NOMO-1 (cell line): ENCODE results near the gene SORT1.
"Not testable (repeated sequence)": the region's sequence is repeated elsewhere in the genome, so short reads cannot be mapped to it uniquely, and the experiment has no call there.

Source experiments
- DNase-seq, 2 experiments: peaks; one replicate each; lab custom pipeline; 2025; ENCODE audit not compliant: unreplicated experiment in 2 of 2; lab: John Stamatoyannopoulos, UW

Gene SORT1

DNA sequence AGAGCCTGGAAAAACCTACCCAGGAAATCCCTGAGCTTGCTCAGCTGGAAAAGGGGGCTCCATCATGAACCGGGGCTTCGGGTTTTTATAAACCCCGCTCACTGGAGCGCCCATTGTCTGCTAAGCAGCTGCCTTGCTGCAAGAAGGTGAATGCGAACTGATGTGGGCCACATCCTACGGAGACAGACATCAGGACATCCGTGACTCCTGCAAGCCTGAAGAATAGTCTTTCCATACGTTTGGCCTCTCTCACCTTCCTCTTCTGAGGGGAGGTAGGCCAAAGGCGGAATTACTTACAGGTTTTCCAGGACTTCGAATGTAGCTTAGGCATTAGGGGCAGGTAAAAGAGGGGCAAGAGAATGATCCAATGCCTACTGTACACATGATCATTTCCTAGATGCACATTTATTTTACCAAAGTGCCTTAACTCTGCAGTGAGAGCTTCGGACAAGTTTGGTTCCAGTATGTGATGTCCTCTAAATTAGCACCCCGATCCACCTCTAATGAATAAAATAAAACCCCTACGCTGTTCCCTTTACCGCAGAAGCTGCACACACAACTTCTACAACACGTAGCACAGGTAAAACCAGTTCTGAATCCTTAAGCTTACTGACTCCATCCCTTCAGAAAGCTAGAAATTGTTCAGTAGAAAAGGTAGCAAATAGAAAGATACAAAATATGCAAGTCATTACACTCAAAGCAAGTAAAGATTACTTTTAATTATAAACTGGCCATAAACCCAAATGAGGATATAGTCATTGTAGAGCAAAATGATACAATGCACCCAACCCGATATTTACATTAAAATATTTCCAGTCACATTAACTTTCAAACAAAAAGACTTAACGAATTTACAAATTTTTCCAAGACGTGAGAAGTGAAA is 866 bp upstream of the SORT1 start:
- DNase-seq, result no peak

DNA sequence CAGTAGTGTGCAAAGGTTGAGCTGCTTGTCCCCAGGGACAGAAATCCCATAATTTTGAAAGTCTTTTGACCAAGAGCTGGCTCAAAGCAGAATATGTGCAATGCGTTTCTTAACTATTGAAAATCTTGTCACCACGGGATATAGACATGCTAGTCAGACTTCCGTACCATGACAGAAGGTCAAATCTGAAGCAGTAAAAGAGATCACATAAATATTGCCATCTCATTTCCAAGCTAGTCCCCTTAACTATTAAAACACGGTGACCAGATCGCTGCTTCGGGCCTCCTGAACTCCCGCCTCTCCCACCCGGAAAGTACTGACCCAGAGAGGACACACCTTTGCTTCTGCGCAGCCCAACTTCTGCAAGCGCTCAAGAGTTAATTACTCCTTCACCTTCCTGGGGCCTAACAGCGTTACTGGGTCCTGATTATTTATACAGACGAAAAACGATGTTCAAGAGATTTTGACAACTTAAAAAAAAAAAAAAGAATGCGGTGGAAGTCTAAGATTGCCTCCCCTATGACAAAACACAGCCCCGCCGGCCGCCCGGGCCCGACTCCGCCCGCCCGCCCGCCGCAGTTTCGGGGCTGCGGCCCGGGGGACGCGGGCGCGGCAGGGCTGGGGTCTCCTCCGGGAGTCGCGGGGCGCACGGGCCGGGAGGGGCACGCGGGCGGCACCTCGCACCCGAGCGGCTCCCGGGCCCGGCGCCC is 692 bp downstream of the SORT1 start:
- DNase-seq, result peak in 1 of 2 experiments; percentile 50

DNA sequence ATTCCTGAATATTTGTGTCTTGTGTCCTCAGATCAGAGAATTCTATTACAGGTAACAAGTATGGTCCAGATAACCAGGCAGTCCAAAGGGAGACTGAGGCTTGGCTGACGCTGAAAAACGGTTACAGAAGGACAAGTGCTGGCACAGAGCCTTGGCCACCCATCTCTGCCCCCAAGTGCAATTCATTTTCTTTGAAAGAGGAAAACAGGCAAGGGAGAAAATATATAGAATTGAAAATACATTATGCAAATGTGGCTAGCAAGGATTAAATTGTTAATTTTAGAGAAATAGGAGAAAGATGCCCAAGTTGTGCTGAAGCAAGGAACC is 1.2 kb downstream of the SORT1 start:
- no peak for DNase-seq

DNA sequence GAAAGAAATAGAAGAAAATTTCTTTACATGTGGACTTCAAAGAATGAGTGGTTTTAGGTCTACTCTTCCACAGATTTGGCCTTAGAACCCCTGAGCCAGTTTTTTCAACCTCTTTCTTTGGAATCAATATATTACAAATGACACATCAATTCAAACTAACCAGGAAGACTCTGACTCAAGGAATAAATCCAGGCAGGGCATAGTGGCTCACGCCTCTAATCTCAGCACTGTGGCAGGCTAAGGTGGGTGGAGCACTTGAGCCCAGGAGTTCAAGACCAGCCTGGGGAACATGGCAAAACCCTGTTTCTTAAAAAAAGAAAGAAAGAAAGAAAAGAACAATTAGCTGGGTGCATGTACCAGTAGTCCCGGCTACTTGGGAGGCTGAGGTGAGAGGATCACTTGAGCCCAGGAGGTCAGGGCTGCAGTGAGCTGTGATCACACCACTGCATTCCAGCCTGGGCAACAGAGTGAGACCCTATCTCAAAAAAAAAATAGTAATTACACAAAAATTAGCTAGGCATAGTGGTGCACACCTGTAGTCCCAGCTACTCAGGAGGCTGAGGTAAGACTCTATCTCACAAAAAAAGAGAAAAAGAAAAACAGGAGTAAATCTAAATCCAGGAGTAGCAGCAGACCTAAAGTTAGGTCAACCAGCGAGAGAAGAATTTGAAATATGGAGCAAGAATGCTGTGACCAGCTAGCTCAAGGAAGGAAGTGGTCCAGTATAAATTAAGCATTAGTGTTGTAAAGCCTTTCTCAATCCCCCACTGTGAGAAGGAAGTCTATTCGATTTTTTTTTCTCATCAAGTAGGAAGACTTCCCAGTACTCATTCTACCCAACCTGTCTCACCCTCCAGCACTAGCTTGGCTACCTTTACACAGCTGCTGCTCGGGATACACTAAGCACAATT is 1.9 kb downstream of the SORT1 start:
- DNase-seq, result peak; percentile 59 to 97

DNA sequence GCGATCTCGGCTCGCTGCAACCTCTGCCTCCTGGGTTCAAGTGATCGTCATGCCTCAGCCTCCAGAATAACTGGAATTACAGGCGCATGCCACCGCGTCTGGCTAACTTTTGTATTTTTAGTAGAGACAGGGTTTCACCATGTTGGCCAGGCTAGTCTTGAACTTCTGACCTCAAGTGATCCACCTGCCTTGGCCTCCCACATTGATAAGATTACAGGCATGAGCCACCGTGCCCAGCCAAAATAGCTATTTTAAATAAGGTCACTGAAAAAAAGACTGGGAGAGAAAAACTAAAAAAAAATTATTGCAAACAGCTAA is 2.5 kb downstream of the SORT1 start:
- not testable (repeated sequence) for DNase-seq

DNA sequence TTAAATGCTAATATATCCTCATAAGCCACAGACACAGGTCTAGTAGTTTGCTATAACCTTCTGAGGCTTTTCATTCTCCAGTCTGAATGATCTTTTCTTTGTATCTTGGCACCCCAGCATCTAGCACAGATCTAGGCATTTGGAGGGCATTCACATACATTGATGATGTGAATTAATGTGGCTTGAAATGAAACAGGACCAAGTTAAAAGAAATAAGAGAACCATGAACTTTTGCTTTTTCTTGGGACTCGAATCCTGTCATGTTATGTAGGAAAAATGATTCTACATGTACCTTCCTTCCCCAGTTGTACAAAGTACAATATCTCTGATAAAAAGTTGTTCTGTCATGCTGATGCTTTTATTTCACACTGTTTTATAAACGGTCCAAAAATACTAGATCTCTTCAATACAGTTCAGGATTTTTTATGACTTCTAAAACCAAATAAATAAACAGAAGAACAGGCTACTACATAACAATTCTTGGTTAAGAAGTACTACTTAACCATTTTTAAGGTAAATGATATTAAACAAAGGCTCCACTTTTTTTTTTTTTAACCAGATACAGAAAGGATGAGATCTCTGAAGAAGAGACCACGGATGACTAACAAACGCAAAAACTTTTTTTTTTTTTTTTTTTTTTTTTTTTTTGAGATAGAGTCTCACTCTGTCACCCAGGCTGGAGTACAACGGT is 3.0 kb downstream of the SORT1 start:
- DNase-seq, result no peak

DNA sequence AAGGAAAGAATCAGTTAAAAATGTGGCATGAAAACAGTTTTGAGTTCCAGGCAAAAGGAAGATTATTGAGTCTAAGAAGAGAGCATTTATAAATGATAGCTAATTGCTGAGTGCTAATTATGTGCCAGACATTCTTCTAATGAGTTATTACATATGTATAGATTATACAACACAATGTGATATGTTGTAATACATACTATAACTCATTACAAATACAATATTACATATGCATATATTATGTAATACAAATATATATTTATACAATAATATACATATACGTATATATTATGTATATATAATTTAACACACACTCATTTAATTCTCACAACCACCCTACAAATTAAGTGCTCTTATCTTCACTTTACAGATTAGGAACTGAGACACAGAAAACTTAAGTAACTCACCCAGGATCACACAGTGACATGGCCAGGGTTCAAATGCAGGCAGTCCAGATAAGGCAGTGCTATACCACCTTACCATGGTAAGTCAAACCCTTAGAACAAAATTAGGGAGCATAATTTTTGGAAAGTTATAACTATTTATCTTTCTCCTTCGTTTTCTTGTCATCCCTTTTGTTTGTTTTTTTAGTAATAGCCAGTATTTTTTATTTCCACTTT is 4.0 kb downstream of the SORT1 start:
- DNase-seq, result no peak

DNA sequence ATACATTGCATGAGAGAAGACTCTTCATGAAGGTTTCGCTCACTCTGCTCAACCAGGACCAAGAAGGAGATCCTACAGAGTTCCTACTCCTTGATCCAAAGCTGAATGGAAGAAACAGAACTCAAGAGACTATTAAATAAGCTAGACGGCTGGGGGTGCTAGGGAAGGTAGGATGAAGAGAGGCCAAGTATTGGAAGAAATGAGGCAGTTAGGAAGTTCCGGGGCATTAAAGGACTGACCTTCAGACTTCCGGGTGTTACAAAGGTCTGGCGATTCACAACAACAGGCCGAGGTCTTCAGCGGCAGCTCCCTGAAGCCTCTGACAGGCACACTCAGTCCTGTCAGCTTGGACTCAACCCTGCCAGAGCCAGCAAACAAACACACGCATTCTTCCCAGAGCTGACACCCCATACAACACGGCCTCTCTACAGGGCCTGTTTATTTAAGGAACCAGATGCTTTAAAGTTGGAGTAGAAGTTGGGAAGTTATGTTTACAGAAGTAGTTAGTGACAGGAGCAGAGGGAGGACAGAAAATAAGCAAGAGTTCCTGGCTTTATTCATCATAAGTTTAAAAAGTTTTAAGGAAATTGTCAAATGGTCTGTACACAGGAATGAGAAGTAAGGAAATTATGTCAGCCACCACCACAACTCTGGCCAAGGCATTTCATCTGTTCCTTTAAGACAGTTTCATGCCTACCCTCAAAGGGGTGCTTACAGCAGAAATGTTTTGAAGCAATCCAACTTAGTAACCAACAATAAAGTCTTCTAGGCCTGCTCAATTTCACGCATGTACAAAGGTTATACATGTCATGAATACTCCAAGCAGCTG is 4.7 kb downstream of the SORT1 start:
- DNase-seq, result peak; percentile 22 to 58

DNA sequence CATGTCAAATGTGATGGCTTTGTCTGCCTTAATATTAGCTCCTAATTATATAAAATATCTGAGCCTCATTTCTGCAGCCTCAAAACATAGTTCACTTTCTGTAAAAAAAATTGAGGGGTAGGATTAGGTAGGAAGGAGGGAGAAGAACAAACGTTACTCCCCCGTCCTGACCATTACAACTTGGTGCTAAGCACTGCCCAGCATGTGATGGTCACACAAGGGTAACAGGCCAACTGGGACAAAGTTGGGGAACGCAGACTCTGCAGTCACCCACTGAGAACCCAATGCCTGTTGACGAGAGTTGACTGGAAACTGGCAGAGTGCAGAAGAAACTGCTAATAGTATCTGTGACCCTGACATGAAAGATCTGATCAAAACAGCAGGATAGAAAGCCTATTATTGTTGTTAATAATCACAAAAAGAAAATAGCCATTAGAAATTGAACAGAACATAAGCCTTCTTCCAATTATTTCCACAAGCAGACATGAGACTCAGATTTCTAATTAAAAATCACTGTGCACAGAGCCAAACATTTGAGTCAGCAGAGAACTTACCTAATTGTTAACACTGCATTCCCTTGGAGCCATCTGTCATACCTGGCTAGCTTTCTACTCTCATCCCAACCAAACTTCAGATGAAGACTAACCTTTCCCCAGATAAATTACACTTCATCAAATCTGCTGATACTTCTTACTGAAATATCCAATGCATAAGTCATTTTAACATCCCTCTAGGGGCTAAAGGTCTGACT is 5.5 kb downstream of the SORT1 start:
- DNase-seq, result no peak

DNA sequence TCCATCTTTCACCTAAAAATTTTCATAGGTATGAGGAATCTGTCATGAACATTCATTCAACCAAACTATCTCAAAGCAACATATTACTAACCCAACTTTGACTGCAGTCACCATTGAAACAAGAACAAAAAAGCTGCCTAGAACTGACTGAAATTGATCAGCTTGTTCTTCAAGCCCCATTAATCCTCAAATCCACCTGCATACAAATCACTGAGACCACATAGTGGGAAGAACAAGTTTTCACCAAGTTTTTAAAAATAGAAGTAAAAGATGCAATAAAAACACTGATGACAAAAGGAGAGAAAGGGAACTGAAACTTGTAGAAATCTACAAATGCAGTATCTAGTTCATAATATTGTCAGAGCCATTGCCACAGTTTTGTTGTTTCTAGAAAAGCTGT is 6.1 kb downstream of the SORT1 start:
- DNase-seq, result peak in 1 of 2 experiments; percentile 83

DNA sequence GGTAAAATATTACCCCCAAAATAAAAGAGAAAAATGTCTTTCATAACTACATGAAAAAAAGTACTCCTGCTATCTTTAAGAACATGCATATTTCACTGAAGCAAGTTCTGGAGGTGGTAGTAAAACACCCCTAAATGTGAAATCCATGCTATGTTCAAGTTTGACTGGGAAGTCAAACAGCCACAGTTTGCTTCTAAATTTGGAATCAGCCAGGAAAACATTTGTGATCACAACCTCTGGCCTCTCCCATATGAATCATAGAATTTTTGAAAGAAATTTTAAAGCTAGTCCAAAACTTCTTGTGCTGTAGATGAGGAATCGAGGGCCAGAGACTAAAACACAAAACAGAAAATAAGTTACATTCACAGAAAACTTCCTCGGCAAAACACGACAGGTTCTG is 6.6 kb downstream of the SORT1 start:
- no peak for DNase-seq

DNA sequence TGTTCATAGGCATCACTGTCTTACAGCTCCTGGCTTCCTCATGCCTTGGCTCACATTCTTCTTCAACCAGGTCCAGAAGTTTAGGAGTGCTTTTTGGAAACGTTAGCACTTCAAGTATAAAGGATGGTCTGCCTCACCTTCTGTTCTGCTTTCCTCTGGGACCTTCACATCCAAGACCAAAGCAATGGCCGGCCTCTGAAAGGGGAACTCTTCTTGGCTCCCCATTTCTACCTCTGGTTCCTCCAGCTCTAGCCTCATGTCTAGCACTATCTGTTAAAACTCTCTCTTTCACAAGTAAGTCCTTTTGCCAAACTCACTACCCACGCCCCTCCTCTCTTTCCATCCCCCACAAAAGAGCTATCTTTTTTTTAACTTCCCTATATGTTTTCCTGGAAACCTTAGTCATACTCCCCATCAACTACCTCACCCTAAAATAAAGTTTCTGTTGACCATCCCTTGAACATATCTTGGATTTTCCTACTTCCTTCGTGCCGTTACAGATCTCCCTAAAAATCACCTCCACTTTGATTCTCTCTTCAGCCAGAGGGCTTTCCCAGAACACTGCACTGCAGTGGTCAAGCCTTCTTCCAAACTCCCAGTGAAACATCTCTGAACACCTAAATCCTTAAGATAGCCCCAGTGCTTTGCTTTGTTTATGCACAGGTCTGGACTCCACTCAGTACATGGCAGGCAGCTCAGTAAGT is 7.9 kb downstream of the SORT1 start:
- peak; percentile 26 to 47 for DNase-seq

DNA sequence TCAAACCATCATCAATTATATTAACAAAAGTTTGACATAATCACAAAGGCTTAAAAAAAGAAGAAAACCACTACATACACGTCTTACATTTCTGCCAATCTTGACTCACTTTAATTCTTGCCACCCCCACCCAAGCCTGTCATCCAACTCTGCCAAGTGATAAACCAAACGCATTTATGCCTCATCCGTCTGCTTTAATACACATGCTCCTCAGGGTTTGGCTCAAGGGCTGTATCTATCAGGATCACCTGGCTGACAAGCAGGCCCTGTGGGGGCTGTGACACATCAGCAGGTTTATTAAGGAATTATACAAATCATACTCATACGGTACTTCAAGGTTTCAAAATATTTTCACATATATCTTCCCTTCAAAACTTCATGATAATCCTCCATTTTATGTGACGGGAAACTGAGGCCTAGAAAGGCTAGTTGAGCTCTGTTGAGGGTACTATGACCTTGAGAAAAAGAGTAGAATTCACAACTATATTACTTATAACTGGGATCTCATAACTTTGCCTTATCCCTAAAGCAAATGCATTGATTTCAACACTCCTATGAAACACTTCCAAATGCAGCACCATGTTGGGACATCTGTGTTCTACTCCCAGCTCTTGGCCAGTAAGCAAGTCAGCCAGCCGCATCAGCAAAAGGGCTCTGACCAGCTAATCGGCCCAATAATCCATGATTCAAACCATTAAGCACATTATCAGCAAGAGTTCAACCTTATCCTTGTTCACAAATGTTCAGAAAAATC is 8.7 kb downstream of the SORT1 start:
- no peak for DNase-seq

DNA sequence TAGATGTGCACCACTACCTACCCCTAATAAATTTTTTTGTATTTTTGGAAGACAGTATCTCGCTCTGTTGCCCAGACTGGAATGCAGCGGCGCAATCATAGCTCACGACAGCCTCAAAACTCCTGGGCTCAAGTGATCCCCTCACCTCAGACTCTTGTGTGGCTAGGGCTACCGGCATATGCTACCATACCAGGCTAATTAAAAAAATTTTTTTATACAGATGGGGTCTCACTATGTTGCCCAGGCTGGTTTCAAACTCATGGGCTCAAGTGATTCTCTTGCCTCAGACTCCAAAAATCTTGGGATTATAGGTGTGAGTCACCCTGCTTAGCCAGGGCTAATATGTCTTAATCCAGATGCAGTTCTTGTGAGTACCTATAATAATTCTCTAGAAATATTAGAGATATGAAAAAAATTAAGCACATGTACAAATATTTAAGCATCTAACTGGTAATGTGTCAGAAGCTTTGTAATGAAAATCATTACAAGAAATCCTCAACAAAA is 9.5 kb downstream of the SORT1 start:
- no peak for DNase-seq

DNA sequence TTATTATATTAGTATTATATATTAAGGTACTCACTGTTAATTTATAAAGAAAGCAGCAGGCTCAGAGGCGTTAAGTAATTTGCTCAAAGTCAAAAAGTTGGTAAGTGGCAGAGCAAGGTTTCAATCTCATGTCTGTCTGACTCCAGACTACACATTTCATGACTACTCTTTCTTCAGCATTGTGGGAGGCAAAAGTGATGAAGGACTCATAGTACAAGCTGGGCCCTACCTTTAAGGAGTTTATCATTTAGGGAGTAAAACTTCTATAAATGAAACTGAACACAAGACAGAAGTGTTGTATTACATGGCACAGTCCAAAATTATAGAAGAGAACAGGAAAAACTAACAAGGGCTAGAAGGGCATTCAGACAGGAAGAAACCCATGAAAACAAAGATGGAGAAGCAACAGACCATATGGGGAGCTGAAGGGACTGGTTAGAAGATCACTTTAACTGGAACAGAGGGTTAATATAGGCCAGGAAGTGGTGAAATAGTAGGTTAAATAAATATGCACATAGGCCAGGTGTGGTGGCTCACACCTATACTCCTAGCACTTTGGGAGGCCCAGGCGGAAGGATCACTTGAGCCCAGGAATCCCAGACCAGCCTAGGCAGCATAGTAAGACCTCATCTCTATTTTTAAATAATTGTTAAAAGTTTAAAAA is 11.5 kb downstream of the SORT1 start:
- no peak for DNase-seq

DNA sequence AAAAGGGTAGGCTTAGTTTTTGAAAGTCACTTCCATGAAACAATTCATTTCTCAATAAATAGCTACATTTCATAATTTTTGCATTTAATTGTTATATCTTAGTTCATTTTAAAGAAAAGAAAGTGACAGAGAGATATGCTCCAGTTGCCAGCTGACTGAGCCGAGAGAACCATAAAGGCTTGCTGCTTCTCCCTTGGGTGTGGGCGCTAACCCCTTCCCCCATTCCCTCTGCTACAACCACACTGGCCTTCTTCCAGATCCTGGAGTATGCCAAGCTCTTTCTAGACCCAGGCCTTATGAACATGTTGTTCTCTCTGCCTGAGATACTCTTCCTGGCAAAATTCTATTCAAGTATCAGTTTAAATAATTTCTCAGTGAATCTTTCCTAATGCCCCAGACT is 12.3 kb downstream of the SORT1 start:
- no peak for DNase-seq

DNA sequence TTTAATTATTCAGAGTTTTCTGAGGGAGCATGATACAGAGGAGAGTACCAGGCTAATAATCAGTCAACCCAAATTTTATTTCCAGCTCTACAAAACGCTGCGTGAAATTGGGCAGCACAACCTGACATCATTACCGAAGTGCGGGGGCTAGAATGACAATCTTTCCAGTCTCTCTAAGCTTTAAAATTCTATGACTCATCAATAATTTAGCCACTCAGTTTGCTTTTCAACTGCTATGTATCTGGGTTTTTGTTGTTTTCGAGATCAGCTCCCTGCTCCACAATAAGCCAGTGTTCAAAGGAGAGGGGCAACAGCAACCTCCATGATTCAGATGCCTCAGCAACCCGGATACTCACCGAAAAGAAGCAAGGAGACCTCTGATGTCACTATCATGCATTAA is 13.9 kb downstream of the SORT1 start:
- DNase-seq, result no peak
